Gastroesophageal sphincter (tissue), 4 donors: ENCODE measurements around the gene MTA1. TPM values are rescaled to one million over a fixed set of nuclear protein-coding genes. Genes with fewer than 3 reads are reported as not detected.

Experiments used
- ATAC-seq: fragments of 150-250 bp; one replicate; pipeline ENCODE4 v1.9.1; 2016; ENCODE audit warnings: mild to moderate bottlenecking, moderate library complexity
- H3K27ac ChIP-seq, 4 donors: fragments of 200-600 bp; sonication (generic) in 3 of 4; 1 replicate in 3 of 4; 2 replicates in 1 of 4; pipeline ENCODE4 v1.5.1; 2016 to 2019
- H3K27me3 ChIP-seq: fragments of 200-600 bp; sonication (generic); one replicate; pipeline ENCODE4 v1.5.1; 2019
- H3K36me3 ChIP-seq, 2 donors: fragments of 200-600 bp; sonication (generic); one replicate each; pipeline ENCODE4 v1.5.1; 2019; ENCODE audit warnings: control low read depth in 1 of 2
- H3K4me1 ChIP-seq, 3 donors: fragments of 200-600 bp; sonication (generic); 1 replicate in 2 of 3; 2 replicates in 1 of 3; pipeline ENCODE4 v1.5.1; 2016 to 2019; ENCODE audit warnings: control low read depth in 2 of 3
- H3K4me3 ChIP-seq, 2 donors: fragments of 200-600 bp; sonication (generic); one replicate each; pipeline ENCODE4 v1.5.1; 2019; ENCODE audit warnings: mild to moderate bottlenecking in 1 of 2, moderate library complexity in 1 of 2
- H3K9me3 ChIP-seq, 3 donors: fragments of 200-600 bp; sonication (generic); one replicate each; pipeline ENCODE4 v1.5.1; 2017 to 2019; ENCODE audit warnings: control low read depth in 2 of 3
- EP300 ChIP-seq: sonication (generic); formaldehyde crosslinking; IDR thresholded peaks from one replicate; pipeline ENCODE4 v1.6.1; 2017; ENCODE audit warnings: antibody characterized with exemption, mild to moderate bottlenecking
- POLR2A ChIP-seq, 2 donors: fragments of 450-650 bp; IDR thresholded peaks; one replicate each; pipeline ENCODE4 v1.6.1; 2017; ENCODE audit warnings: antibody characterized with exemption in 2 of 2, mild to moderate bottlenecking in 2 of 2, moderate library complexity in 1 of 2
- POLR2AphosphoS5 ChIP-seq: sonication (generic); formaldehyde crosslinking; IDR thresholded peaks from one replicate; pipeline ENCODE4 v1.6.1; 2017; ENCODE audit warnings: antibody characterized with exemption
- WGBS, 2 donors: methylation state at CpG; one replicate each; pipeline ENCODE4 v1.1.5; 2018; ENCODE audit warnings: low coverage in 1 of 2; 5-methylcytosine and 5-hydroxymethylcytosine counted together
- total RNA-seq, 4 donors: library from RNA; depleted of rRNA; stranded (reverse); fragments of >200 nt; gene quantifications; one replicate each; pipeline ENCODE4 v1.1.0, GENCODE V29; 2016
- TF ChIP-seq, protein P1 (sequence below), 4 experiments: fragments of 200-600 bp in 2 of 4; fragments of 450-650 bp in 2 of 4; sonication (generic) in 1 of 4; IDR thresholded peaks; one replicate each; pipeline ENCODE4 v1.5.1; 2017 to 2019; ENCODE audit warnings: antibody characterized with exemption in 4 of 4, mild to moderate bottlenecking in 2 of 4, moderate library complexity in 2 of 4

The MTA1 gene
- total RNA-seq, 4 donors from 2014 or later, result 48.0 to 83.5 (median 58.7) TPM

DNA sequence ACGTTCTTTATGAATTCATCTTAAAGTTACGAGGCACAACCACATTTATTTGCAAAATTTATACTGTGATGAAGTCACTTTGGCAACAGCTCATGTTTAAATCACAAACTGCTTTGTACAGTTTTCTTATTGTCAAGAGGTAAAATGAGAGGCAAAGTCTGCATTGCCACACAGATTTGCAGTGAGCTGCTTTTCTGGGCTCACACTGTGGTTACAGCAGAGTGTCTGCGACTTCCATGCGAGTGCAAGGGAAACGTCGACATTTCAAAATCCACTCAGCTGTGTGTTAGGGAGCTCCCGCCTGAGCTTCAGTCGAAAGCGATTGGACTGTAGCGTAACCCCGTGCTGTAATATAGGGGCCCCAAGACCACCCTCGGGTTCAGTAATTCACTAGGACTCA lies 13.0 kb downstream of the MTA1 start:
- no peaks in the 10 kb centered on the region for H3K27me3 ChIP-seq
- no peaks in the 10 kb centered on the region for H3K9me3 ChIP-seq
- H3K4me1 ChIP-seq, result peaks cover 0 to 13% (median 0%) of the 10 kb centered on the region in 3 donors
- no peak for TF ChIP-seq POLR2AphosphoS5
- no peak for TF ChIP-seq EP300
- TF ChIP-seq, protein P1, sequence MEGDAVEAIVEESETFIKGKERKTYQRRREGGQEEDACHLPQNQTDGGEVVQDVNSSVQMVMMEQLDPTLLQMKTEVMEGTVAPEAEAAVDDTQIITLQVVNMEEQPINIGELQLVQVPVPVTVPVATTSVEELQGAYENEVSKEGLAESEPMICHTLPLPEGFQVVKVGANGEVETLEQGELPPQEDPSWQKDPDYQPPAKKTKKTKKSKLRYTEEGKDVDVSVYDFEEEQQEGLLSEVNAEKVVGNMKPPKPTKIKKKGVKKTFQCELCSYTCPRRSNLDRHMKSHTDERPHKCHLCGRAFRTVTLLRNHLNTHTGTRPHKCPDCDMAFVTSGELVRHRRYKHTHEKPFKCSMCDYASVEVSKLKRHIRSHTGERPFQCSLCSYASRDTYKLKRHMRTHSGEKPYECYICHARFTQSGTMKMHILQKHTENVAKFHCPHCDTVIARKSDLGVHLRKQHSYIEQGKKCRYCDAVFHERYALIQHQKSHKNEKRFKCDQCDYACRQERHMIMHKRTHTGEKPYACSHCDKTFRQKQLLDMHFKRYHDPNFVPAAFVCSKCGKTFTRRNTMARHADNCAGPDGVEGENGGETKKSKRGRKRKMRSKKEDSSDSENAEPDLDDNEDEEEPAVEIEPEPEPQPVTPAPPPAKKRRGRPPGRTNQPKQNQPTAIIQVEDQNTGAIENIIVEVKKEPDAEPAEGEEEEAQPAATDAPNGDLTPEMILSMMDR (IDR thresholded peaks at IDR 0.05), result no peak
- no peak for TF ChIP-seq POLR2A (IDR thresholded peaks at IDR 0.05)
- 81 to 93% methylated on average over 2 to 10 of the region's 12 CpGs for WGBS, 2 donors
- H3K4me3 ChIP-seq, result no peak overlapping the region
- H3K27ac ChIP-seq, result no peak overlapping the region
- H3K36me3 ChIP-seq, result peaks cover 0 to 6% of the 10 kb centered on the region in 2 donors
- no peak for ATAC-seq

DNA sequence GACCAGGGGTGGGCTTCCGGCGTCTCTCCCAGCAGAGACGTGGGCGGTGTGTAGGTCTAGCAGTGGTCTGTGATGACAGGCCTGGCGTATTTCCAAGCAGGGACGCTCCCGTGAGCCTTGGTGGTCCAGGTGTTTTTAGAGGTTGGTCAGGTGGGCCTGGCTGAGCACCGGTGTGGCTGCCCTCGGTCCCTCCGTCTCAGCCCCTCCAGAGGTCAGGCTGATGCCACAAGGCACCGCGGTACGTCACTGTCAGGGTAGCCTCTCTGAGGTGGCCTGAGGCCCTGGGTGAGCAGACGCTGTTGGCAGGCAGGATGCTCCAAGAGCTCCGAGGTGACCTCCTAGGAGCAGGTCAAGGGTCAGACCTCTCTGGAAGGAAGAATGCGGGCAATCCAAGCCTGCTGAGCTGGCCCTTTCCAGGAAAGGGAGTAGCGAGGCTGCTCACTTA lies 13.6 kb downstream of the MTA1 start:
- H3K9me3 ChIP-seq, result no peaks in the 10 kb centered on the region
- no peaks in the 10 kb centered on the region for H3K27me3 ChIP-seq
- no peak for ATAC-seq
- no peak overlapping the region for H3K4me3 ChIP-seq
- H3K36me3 ChIP-seq, result peaks cover 0 to 7% of the 10 kb centered on the region in 2 donors
- peaks cover 0 to 18% (median 0%) of the 10 kb centered on the region in 3 donors for H3K4me1 ChIP-seq
- H3K27ac ChIP-seq, result no peak overlapping the region
- TF ChIP-seq, protein P1 (IDR thresholded peaks at IDR 0.05), result no peak
- no peak for TF ChIP-seq POLR2A (IDR thresholded peaks at IDR 0.05)
- TF ChIP-seq POLR2AphosphoS5, result no peak
- no peak for TF ChIP-seq EP300
- no CpG with 5 or more reads among the region's 17 CpGs for WGBS, 2 donors

DNA sequence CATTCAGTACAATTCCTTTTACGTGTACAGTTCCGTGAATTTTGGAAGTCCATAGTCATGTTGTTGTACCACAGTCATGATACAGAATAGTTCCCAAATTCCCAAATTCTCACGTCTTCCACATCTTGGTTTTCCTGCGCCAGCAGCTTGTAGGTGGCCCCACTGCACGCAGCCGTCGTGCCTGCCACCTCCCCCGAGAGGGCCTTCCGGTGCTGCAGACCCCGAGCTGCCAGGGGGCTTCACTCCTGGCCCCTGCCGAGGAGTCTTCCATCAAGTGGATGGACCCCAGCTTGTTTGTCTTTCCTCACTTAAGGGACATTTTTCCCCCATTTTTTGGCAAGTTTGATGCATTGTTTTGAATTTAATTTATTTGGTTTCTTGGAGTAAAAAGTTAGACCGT lies 16.8 kb downstream of the MTA1 start:
- no peaks in the 10 kb centered on the region for H3K9me3 ChIP-seq
- WGBS, 2 donors, result 78 to 86% methylated on average over 10 to 12 of the region's 12 CpGs
- no peak for ATAC-seq
- no peak overlapping the region for H3K4me3 ChIP-seq
- H3K36me3 ChIP-seq, result peaks cover 0 to 39% of the 10 kb centered on the region in 2 donors
- peaks cover 0 to 42% (median 0%) of the 10 kb centered on the region in 3 donors for H3K4me1 ChIP-seq
- no peak overlapping the region for H3K27ac ChIP-seq
- TF ChIP-seq POLR2AphosphoS5, result no peak
- TF ChIP-seq POLR2A (IDR thresholded peaks at IDR 0.05), result no peak
- TF ChIP-seq, protein P1 (IDR thresholded peaks at IDR 0.05), result no peak
- TF ChIP-seq EP300, result no peak
- H3K27me3 ChIP-seq, result no peaks in the 10 kb centered on the region

DNA sequence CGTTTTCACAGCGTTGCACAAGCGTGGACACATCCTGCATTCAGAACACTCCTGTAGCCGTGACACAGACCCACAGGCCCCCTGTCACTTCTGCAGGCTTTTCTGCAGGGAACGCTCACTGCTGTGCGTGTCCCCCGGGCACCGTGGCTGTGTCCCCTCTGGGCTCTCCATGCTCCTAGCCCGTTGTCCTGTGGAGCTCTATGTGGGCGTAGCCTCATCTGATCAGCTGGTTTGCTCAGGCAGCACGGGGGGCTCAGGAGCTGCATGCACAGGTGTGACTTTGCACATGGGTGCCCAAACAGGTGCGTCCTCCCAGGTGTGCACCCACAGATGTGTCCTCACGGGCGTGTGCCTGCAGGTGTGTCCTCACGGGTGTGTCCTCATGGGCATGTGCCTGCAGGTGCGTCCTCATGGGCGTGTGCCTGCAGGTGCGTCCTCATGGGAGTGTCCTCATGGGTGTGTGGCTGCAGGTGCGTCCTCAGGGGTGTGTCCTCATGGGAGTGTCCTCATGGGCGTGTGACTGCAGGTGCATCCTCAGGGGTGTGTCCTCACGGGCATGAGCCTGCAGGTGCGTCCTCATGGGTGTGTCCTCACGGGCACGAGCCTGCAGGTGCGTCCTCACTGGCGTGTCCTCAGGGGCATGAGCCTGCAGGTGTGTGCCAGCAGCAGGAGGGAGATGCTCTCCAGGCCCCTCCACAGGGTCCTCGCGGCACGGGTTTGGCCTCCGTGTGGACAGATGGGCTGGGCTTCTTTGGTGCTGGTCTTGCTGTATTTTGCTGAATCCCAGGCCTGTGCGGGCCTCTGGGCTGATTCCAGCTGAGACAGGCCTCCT lies 17.5 kb downstream of the MTA1 start:
- WGBS, 2 donors, result 90 to 94% methylated on average over 2 to 4 of the region's 31 CpGs
- Histone ChIP-seq H3K27me3 (no peaks in the 10 kb centered on the region), H3K27ac (no peak overlapping the region), H3K4me1 (peaks cover 0 to 42% (median 0%) of the 10 kb centered on the region in 3 donors), H3K36me3 (peaks cover 0 to 38% of the 10 kb centered on the region in 2 donors), H3K9me3 (no peaks in the 10 kb centered on the region), H3K4me3 (no peak overlapping the region)
- TF ChIP-seq POLR2AphosphoS5, result no peak
- TF ChIP-seq, protein P1 (IDR thresholded peaks at IDR 0.05), result no peak
- TF ChIP-seq EP300, result no peak
- TF ChIP-seq POLR2A (IDR thresholded peaks at IDR 0.05), result no peak
- no peak for ATAC-seq
